A549 treated with AZD2906 at 1 μM for 4 hours (cell line): ENCODE measurements around the gene NANOS2. TPM values are rescaled to one million over a fixed set of nuclear protein-coding genes. Genes with fewer than 3 reads are reported as not detected.

Experiments
- total RNA-seq: library from RNA; stranded (reverse); fragments of 200-300 nt; extraction: Qiagen RNA extraction; gene quantifications from 5 replicates; pipeline ENCODE4 v1.2.3, GENCODE V29; 2022

NANOS2 gene
- total RNA-seq = not detected in 5 replicates

DNA sequence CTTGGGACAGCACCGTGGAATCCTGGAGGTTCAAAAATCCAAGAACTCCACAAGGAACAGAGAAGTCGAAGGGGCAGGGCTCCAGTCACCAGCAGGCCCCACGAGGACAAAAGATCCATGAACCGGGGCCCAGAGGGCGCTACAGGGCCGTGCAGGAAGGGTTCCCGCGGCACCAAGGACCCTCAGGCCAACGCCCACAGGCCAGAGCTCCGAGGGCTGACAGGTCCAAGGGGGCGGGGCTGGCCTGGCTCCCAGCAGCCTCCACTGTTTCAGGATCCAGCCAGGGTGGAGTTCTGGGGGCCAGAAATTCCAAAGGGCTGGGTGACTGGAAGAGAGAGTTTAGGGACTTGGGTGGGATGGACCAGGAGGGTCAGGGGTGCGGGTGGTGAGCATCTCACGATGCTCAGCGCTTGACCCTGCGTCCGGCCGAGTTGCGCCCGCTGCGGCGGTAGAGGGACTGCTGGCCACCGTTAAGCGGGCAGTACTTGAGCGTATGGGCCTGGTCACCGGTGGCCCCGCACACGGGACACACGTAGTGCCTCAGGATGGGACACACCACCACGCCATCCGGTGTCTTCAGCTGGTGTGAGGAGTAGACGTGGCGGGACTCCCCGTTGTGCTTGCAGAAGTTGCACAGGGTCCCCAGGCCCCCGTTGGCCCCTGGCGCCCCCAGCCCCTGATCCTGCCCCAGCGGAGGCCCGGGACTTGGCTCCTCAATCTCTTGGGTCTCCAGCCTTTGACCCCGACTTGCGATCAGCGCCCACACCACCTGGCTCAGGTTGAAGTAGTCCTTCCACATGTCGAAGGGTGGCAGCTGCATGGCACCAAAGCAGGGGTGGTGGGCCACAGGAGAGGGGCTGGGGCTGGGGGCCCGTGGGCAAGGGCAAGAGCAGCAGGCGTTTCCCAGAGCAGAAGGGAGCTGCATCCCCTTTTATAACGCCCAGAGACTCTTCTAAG lies at the start of gene NANOS2:
Gene NANOS2, minus strand, starts transcription at position 905 of the 957 bp plus-strand sequence. Its CDS starts 85 bp downstream, at position 820.

DNA sequence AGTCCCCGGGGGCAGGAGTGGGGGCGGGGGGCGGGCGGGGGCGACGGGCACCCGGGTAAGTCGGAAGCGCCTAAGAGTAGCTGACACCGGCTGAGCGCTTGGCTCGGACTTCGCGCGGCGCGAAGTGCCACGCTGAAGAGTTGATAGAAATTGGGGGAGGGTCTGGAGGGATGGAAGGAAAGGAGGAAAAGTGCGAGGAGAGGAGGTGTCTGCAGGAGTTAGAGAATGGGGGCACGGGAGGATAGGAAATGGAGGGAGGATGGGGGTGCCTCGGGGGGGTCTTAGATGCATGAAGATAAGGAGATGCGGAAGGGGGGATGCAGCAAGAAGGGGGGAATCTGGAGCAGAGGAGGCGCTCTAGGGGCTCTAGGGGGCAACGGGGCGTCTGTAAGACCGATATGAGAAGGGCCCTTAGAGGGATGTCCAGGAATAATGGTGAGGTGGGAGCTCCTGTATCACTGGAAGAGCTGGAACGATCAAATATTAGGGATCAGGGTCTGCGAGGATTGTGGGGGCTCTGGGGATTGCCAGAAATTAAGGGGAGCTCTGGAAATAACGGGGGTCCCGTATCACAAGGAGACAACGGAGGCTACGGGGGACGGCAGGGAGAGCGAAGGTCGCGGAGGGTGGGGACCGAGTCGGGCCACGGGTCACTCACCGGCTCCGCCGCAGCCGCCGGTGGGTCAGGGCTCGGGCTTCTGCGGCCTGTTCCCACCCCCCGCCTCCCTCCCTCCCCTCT lies 12.5 kb downstream of the NANOS2 start, which contains the start of gene MYPOP:
Gene MYPOP, minus strand, starts transcription at position 702 of the 739 bp plus-strand sequence. CDS start 840 bp downstream, outside the sequence.

GRCh38 chr19:45885556-45886426 lies 28.8 kb downstream of the NANOS2 start, which contains the start of gene IRF2BP1:
Gene IRF2BP1, minus strand, starts transcription at chr19:45886141. Its CDS starts 367 bp downstream, at chr19:45885774.

GRCh38 chr19:45863840-45864628 lies 50.5 kb downstream of the NANOS2 start, which contains the start of gene FOXA3:
Gene FOXA3, plus strand, starts transcription at chr19:45864326. Its CDS starts 131 bp downstream, at chr19:45864457.

Other genes with a start within 250 kb of the NANOS2 start
- gene GIPR, start 246.6 kb downstream of the NANOS2 start, total RNA-seq = 2.0 to 3.3 TPM (median 2.9 TPM) in 5 replicates
- gene SNRPD2, start 222.8 kb downstream of the NANOS2 start, total RNA-seq = 761 to 882 TPM (median 789 TPM) in 5 replicates
- gene QPCTL, start 222.1 kb downstream of the NANOS2 start, total RNA-seq = 6.6 to 9.5 TPM (median 8.7 TPM) in 5 replicates
- 7.8 to 11.1 TPM (median 9.7 TPM) in 5 replicates for gene FBXO46, start 183.9 kb downstream of the NANOS2 start, total RNA-seq
- gene MEIOSIN, start 181.3 kb downstream of the NANOS2 start, total RNA-seq = 0.03 to 0.06 TPM (median 0.05 TPM) in 5 replicates
- gene SIX5, start 145.5 kb downstream of the NANOS2 start, total RNA-seq = 16.8 to 31.3 TPM (median 28.9 TPM) in 5 replicates
- 29.1 to 45.4 TPM (median 40.2 TPM) in 5 replicates for gene DMPK, start 132.3 kb downstream of the NANOS2 start, total RNA-seq
- gene DMWD, start 121.9 kb downstream of the NANOS2 start, total RNA-seq = 22.5 to 34.8 TPM (median 30.3 TPM) in 5 replicates
- not detected in 5 replicates for gene RSPH6A, start 99.5 kb downstream of the NANOS2 start, total RNA-seq
- gene SYMPK, start 51.6 kb downstream of the NANOS2 start, total RNA-seq = 58.9 to 77.3 TPM (median 71.3 TPM) in 5 replicates
- gene FOXA3, start 50.5 kb downstream of the NANOS2 start, total RNA-seq = 0.58 to 1.1 TPM (median 0.89 TPM) in 5 replicates
- 22.7 to 37.9 TPM (median 36.1 TPM) in 5 replicates for gene IRF2BP1, start 28.6 kb downstream of the NANOS2 start, total RNA-seq
- 6.4 to 10.3 TPM (median 10.1 TPM) in 5 replicates for gene MYPOP, start 12.2 kb downstream of the NANOS2 start, total RNA-seq
- gene NOVA2, start 59.1 kb upstream of the NANOS2 start, total RNA-seq = 0.77 to 1.3 TPM (median 1.3 TPM) in 5 replicates
- gene CCDC61, start 80.7 kb upstream of the NANOS2 start, total RNA-seq = 4.1 to 6.2 TPM (median 4.6 TPM) in 5 replicates
- not detected in 5 replicates for gene PGLYRP1, start 108.3 kb upstream of the NANOS2 start, total RNA-seq
- gene IGFL4, start 126.2 kb upstream of the NANOS2 start, total RNA-seq = 0.28 to 0.33 TPM (median 0.30 TPM) in 5 replicates
- gene IGFL3, start 209.9 kb upstream of the NANOS2 start, total RNA-seq = 0.16 to 0.25 TPM (median 0.17 TPM) in 3 of 5 replicates, not detected in the others
- gene IGFL2, start 233.5 kb upstream of the NANOS2 start, total RNA-seq = 0.37 to 0.86 TPM (median 0.56 TPM) in 5 replicates